K562 (cell line): Measurements from ENCODE around the gene TBXA2R. TPM values are rescaled to one million over a fixed set of nuclear protein-coding genes. Genes with fewer than 3 reads are reported as not detected.

Experiments
- HCFC1 ChIP-seq: IDR thresholded peaks from 2 replicates; pipeline ENCODE4 v1.6.1; 2012; ENCODE audit warnings: low read depth, low read length, improper control_type of control experiment
- KLF10 ChIP-seq: fragments of 250-450 bp; sonication (Bioruptor Pico); IDR thresholded peaks from 2 replicates; pipeline ENCODE4 v1.6.1; 2021; ENCODE audit warnings: matching md5 sums
- NELFE ChIP-seq: IDR thresholded peaks from 2 replicates; pipeline ENCODE4 v1.6.1; 2011; ENCODE audit warnings: mild to moderate bottlenecking; ENCODE audit not compliant: insufficient read depth, insufficient read length
- PCBP1 ChIP-seq: fragments of 200-400 bp; formaldehyde crosslinking; IDR thresholded peaks from 2 replicates; pipeline ENCODE4 v1.6.1; 2018; ENCODE audit warnings: mild to moderate bottlenecking, low read depth, low read length; ENCODE audit not compliant: poor library complexity, severe bottlenecking
- POLR2AphosphoS2 ChIP-seq: IDR thresholded peaks from 2 replicates; pipeline ENCODE4 v1.6.1; 2012; ENCODE audit warnings: low read length, improper control_type of control experiment
- U2AF1 ChIP-seq: fragments of 200-400 bp; formaldehyde crosslinking; optimal IDR thresholded peaks from 2 replicates; pipeline ENCODE3; 2017; ENCODE audit warnings: mild to moderate bottlenecking, low read depth, low read length, moderate library complexity
- ZNF263 ChIP-seq: sonication (generic); formaldehyde crosslinking; IDR thresholded peaks from 2 replicates; pipeline ENCODE4 v1.8.0; 2022; ENCODE audit warnings: mild to moderate bottlenecking, missing genetic modification reagents, borderline replicate concordance
- polyA plus RNA-seq, 8 experiments: library from polyadenylated mRNA; depleted of rRNA in 4 of 8; stranded (reverse) in 5 of 8; unstranded in 3 of 8; fragments of >200 nt; fragmentation: Nextera tagmentation in 2 of 8; fragmentation: Illumina TruSeq in 1 of 8; extraction: Ambion mirVana in 2 of 8; extraction: Trizol in 1 of 8; gene quantifications; 2 replicates each; pipeline versions ENCODE4 v1.2.1 to v1.2.3, GENCODE V29; 2011 to 2014; ENCODE audit warnings: inconsistent platforms in 1 of 8, missing spikeins in 1 of 8
- total RNA-seq, 7 experiments: library from RNA; depleted of rRNA in 6 of 7; stranded (reverse); fragments of >200 nt in 6 of 7; fragmentation: Illumina TruSeq in 2 of 7; extraction: Trizol in 2 of 7; gene quantifications; 2 replicates each; pipeline versions ENCODE4 v1.2.1 to v1.2.3, GENCODE V29; 2011 to 2021; ENCODE audit warnings: low replicate concordance in 1 of 7
- TF ChIP-seq, protein P1 (sequence below), 2 experiments: IDR thresholded peaks; 2 replicates each; pipeline ENCODE4 v1.6.1; 2012; ENCODE audit warnings: improper control_type of control experiment in 2 of 2, low read depth in 2 of 2, low read length in 2 of 2, borderline replicate concordance in 1 of 2
- TF ChIP-seq, protein P2 (sequence below): fragments of 450-650 bp; IDR thresholded peaks from 2 replicates; pipeline ENCODE4 v1.6.1; 2016; ENCODE audit warnings: mild to moderate bottlenecking, moderate library complexity
- TF ChIP-seq, protein P3 (sequence below): sonication (generic); formaldehyde crosslinking; IDR thresholded peaks from 2 replicates; pipeline ENCODE4 v1.8.1; 2023; ENCODE audit warnings: mild to moderate bottlenecking, missing genetic modification reagents

The TBXA2R gene
- total and polyA plus RNA-seq, 9 of the 15 experiments (the other 6 are each of a cell fraction or from before 2014, with no cell fraction given): 1.5 to 24.0 (median 2.8) TPM

DNA sequence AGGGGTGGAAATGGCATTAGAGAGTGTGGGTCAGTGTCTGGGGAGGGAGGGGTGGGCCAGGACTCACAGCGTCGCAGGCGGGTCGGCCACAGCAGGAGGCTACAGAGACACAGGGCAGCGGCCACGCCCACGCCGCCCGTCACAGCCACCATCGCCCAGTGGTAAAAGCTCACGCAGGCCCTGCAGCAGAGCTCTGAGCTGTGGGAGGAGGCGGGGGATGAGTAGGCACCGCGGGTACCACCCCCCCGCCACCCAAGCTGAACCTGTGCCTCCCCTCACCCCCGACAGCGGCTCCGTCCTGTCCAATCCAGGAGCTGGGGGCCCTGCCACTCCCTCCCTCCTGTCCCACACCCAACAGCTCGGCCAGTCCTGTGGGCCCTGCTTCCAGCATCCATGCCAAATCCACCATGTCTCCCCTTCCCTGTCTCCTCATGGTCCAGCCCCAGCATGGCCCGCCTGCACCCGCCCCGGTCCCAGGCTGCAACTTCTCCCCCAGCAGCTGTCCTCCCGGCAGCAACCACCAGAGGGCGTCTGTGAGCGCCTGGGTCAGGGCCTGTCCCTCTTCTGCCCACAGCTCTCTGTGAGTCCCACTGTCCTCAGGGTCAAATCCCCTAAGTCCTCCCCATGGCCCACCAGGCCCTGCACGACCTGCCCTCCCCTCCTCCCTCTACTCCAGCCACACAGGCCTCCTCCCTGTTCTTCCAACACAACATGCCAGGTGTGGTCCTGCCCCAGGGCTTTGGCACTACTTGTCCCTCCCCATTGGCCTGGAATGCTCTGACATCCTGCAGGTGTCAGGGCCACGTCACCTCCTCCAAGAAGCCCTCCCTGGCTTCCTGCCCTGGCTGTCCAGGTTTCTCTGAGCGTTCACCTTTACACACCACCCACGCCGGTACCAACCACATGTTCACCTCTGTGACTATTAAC, 61.7 kb downstream of the TBXA2R start (continued):
- TF ChIP-seq PCBP1 (peak; percentile 35), U2AF1 (no peak), POLR2AphosphoS2 (no peak), KLF10 (CRISPR knock-in tag) (no peak), ZNF263 (CRISPR knock-in tag) (peak; percentile 78), HCFC1 (peak; percentile 20; the same call in 1 of the 2 replicates), NELFE (no peak)
- TF ChIP-seq, protein P1, sequence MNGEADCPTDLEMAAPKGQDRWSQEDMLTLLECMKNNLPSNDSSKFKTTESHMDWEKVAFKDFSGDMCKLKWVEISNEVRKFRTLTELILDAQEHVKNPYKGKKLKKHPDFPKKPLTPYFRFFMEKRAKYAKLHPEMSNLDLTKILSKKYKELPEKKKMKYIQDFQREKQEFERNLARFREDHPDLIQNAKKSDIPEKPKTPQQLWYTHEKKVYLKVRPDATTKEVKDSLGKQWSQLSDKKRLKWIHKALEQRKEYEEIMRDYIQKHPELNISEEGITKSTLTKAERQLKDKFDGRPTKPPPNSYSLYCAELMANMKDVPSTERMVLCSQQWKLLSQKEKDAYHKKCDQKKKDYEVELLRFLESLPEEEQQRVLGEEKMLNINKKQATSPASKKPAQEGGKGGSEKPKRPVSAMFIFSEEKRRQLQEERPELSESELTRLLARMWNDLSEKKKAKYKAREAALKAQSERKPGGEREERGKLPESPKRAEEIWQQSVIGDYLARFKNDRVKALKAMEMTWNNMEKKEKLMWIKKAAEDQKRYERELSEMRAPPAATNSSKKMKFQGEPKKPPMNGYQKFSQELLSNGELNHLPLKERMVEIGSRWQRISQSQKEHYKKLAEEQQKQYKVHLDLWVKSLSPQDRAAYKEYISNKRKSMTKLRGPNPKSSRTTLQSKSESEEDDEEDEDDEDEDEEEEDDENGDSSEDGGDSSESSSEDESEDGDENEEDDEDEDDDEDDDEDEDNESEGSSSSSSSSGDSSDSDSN (IDR thresholded peaks at IDR 0.05; ENCODE audit: borderline replicate concordance in 1 of 2, low read depth in 2 of 2, low read length in 2 of 2): no peak
- TF ChIP-seq, protein P2, sequence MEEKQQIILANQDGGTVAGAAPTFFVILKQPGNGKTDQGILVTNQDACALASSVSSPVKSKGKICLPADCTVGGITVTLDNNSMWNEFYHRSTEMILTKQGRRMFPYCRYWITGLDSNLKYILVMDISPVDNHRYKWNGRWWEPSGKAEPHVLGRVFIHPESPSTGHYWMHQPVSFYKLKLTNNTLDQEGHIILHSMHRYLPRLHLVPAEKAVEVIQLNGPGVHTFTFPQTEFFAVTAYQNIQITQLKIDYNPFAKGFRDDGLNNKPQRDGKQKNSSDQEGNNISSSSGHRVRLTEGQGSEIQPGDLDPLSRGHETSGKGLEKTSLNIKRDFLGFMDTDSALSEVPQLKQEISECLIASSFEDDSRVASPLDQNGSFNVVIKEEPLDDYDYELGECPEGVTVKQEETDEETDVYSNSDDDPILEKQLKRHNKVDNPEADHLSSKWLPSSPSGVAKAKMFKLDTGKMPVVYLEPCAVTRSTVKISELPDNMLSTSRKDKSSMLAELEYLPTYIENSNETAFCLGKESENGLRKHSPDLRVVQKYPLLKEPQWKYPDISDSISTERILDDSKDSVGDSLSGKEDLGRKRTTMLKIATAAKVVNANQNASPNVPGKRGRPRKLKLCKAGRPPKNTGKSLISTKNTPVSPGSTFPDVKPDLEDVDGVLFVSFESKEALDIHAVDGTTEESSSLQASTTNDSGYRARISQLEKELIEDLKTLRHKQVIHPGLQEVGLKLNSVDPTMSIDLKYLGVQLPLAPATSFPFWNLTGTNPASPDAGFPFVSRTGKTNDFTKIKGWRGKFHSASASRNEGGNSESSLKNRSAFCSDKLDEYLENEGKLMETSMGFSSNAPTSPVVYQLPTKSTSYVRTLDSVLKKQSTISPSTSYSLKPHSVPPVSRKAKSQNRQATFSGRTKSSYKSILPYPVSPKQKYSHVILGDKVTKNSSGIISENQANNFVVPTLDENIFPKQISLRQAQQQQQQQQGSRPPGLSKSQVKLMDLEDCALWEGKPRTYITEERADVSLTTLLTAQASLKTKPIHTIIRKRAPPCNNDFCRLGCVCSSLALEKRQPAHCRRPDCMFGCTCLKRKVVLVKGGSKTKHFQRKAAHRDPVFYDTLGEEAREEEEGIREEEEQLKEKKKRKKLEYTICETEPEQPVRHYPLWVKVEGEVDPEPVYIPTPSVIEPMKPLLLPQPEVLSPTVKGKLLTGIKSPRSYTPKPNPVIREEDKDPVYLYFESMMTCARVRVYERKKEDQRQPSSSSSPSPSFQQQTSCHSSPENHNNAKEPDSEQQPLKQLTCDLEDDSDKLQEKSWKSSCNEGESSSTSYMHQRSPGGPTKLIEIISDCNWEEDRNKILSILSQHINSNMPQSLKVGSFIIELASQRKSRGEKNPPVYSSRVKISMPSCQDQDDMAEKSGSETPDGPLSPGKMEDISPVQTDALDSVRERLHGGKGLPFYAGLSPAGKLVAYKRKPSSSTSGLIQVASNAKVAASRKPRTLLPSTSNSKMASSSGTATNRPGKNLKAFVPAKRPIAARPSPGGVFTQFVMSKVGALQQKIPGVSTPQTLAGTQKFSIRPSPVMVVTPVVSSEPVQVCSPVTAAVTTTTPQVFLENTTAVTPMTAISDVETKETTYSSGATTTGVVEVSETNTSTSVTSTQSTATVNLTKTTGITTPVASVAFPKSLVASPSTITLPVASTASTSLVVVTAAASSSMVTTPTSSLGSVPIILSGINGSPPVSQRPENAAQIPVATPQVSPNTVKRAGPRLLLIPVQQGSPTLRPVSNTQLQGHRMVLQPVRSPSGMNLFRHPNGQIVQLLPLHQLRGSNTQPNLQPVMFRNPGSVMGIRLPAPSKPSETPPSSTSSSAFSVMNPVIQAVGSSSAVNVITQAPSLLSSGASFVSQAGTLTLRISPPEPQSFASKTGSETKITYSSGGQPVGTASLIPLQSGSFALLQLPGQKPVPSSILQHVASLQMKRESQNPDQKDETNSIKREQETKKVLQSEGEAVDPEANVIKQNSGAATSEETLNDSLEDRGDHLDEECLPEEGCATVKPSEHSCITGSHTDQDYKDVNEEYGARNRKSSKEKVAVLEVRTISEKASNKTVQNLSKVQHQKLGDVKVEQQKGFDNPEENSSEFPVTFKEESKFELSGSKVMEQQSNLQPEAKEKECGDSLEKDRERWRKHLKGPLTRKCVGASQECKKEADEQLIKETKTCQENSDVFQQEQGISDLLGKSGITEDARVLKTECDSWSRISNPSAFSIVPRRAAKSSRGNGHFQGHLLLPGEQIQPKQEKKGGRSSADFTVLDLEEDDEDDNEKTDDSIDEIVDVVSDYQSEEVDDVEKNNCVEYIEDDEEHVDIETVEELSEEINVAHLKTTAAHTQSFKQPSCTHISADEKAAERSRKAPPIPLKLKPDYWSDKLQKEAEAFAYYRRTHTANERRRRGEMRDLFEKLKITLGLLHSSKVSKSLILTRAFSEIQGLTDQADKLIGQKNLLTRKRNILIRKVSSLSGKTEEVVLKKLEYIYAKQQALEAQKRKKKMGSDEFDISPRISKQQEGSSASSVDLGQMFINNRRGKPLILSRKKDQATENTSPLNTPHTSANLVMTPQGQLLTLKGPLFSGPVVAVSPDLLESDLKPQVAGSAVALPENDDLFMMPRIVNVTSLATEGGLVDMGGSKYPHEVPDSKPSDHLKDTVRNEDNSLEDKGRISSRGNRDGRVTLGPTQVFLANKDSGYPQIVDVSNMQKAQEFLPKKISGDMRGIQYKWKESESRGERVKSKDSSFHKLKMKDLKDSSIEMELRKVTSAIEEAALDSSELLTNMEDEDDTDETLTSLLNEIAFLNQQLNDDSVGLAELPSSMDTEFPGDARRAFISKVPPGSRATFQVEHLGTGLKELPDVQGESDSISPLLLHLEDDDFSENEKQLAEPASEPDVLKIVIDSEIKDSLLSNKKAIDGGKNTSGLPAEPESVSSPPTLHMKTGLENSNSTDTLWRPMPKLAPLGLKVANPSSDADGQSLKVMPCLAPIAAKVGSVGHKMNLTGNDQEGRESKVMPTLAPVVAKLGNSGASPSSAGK: no peak
- TF ChIP-seq, protein P3, sequence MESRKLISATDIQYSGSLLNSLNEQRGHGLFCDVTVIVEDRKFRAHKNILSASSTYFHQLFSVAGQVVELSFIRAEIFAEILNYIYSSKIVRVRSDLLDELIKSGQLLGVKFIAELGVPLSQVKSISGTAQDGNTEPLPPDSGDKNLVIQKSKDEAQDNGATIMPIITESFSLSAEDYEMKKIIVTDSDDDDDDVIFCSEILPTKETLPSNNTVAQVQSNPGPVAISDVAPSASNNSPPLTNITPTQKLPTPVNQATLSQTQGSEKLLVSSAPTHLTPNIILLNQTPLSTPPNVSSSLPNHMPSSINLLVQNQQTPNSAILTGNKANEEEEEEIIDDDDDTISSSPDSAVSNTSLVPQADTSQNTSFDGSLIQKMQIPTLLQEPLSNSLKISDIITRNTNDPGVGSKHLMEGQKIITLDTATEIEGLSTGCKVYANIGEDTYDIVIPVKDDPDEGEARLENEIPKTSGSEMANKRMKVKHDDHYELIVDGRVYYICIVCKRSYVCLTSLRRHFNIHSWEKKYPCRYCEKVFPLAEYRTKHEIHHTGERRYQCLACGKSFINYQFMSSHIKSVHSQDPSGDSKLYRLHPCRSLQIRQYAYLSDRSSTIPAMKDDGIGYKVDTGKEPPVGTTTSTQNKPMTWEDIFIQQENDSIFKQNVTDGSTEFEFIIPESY (CRISPR knock-in tag): peak; percentile 91
